ENCODE data around the gene MMP25. TPM values are rescaled to one million over a fixed set of nuclear protein-coding genes. Genes with fewer than 3 reads are reported as not detected.
A peak's percentile ranks its signal among the peaks of the same experiment; 100 is the strongest.

The MMP25 gene
- total and polyA plus RNA-seq, 3 experiments from 2014 or later = 0.90 to 1.9 (median 1.5) TPM

GRCh38 chr16:3035289-3035971, 10.9 kb upstream of the MMP25 start:
- H3K9me3 Mint-ChIP-seq = no peaks in the 10 kb centered on the region
- peaks cover 11% of the 10 kb centered on the region for H3K4me1 ChIP-seq (ENCODE audit: insufficient read depth, low read length)
- POLR2A ChIA-PET = interaction anchor here (0.8 to 1.3 kb wide), 3 partner anchors 10 to 90 kb away, joined by 4 to 14 read pairs (median 4); no protein-coding TSS in a partner anchor

GRCh38 chr16:3035972-3036725, 10.2 kb upstream of the MMP25 start:
- H3K27me3 ChIP-seq (ENCODE audit: insufficient read depth, low read length, poor library complexity, severe bottlenecking) = peaks cover 65% of the 10 kb centered on the region
- CTCF ChIA-PET = interaction anchor here (1.1 to 17.8 kb wide), 6 partner anchors 9 to 143 kb away, joined by 3 to 289 read pairs (median 54); partner anchors contain the start of genes CLDN9 and ZNF213
- H3K36me3 Mint-ChIP-seq = no peaks in the 10 kb centered on the region

More at GRCh38 chr16:3035289-3035971, 10.9 kb upstream of the MMP25 start:
- Histone ChIP-seq H3K27ac (ENCODE audit: low read depth, low read length) (no peak overlapping the region), H3K4me3 (ENCODE audit: low read length) (no peak overlapping the region), H3K36me3 (ENCODE audit: insufficient read depth, low read length) (no peaks in the 10 kb centered on the region), H3K9me3 (ENCODE audit: low read length) (no peaks in the 10 kb centered on the region), H3K27me3 (ENCODE audit: insufficient read depth, low read length, poor library complexity, severe bottlenecking) (peaks cover 63% of the 10 kb centered on the region)
- Mint-ChIP-seq H3K27me3 (peaks cover 50 to 66% of the 10 kb centered on the region in 2 donors), H3K4me3 (peak overlapping the region in 5 of 7 donors; percentile 3 to 64 (median 32)), H3K36me3 (no peaks in the 10 kb centered on the region), H3K4me1 (peaks cover 5 to 16% (median 9%) of the 10 kb centered on the region in 3 donors), H3K27ac (peak overlapping the region in 1 of 8 donors; percentile 24)
- CTCF ChIA-PET = interaction anchor here (1.1 to 17.8 kb wide), 8 partner anchors 10 to 144 kb away, joined by 3 to 289 read pairs (median 10); partner anchors contain the start of genes CLDN9 and ZNF213
- DNase-seq = no peak

GRCh38 chr16:3036726-3037315, 9.5 kb upstream of the MMP25 start, which contains the start of gene BICDL2:
TSS of gene BICDL2 (minus strand) at chr16:3036944. CDS start at chr16:3035496, 1,448 bp downstream.
- peaks cover 3 to 13% (median 9%) of the 10 kb centered on the region in 3 donors for H3K4me1 Mint-ChIP-seq
- H3K27me3 Mint-ChIP-seq = peaks cover 48 to 63% of the 10 kb centered on the region in 2 donors
- Histone ChIP-seq H3K4me3 (ENCODE audit: low read length) (no peak within 1 kb of the TSS), H3K27me3 (ENCODE audit: insufficient read depth, low read length, poor library complexity, severe bottlenecking) (peaks cover 70% of the 10 kb centered on the region), H3K27ac (ENCODE audit: low read depth, low read length) (no peak within 1 kb of the TSS), H3K4me1 (ENCODE audit: insufficient read depth, low read length) (peaks cover 11% of the 10 kb centered on the region), H3K36me3 (ENCODE audit: insufficient read depth, low read length) (no peaks in the 10 kb centered on the region), H3K9me3 (ENCODE audit: low read length) (no peaks in the 10 kb centered on the region)
- no peak for DNase-seq
- peak within 1 kb of the TSS in 6 of 7 donors; percentile 32 to 64 (median 52) for H3K4me3 Mint-ChIP-seq
- POLR2A ChIA-PET = interaction anchor here (1.0 kb wide), 1 partner anchor 8 kb away, joined by 3 read pairs; no protein-coding TSS in a partner anchor
- H3K27ac Mint-ChIP-seq = peak within 1 kb of the TSS in 3 of 8 donors; percentile 24 to 87 (median 25)
- no peaks in the 10 kb centered on the region for H3K9me3 Mint-ChIP-seq
- H3K36me3 Mint-ChIP-seq = no peaks in the 10 kb centered on the region
- CTCF ChIA-PET = interaction anchor here (1.1 to 11.6 kb wide), 4 partner anchors 6 to 143 kb away, joined by 3 to 218 read pairs (median 62); partner anchors contain the start of gene ZNF213

More at GRCh38 chr16:3035972-3036725, 10.2 kb upstream of the MMP25 start:
- no peak for DNase-seq
- Mint-ChIP-seq H3K4me3 (peak overlapping the region in 6 of 7 donors; percentile 3 to 64 (median 34)), H3K27me3 (peaks cover 50 to 67% of the 10 kb centered on the region in 2 donors), H3K27ac (peak overlapping the region in 2 of 8 donors; percentile 24 to 87), H3K9me3 (no peaks in the 10 kb centered on the region), H3K4me1 (peaks cover 5 to 16% (median 9%) of the 10 kb centered on the region in 3 donors)
- H3K4me3 ChIP-seq (ENCODE audit: low read length) = no peak overlapping the region
- no peaks in the 10 kb centered on the region for H3K36me3 ChIP-seq (ENCODE audit: insufficient read depth, low read length)
- POLR2A ChIA-PET = interaction anchor here (1.0 to 1.3 kb wide), 3 partner anchors 8 to 13 kb away, joined by 3 to 4 read pairs (median 4); no protein-coding TSS in a partner anchor
- no peaks in the 10 kb centered on the region for H3K9me3 ChIP-seq (ENCODE audit: low read length)
- no peak overlapping the region for H3K27ac ChIP-seq (ENCODE audit: low read depth, low read length)
- peaks cover 11% of the 10 kb centered on the region for H3K4me1 ChIP-seq (ENCODE audit: insufficient read depth, low read length)

GRCh38 chr16:3038256-3038655, 8.1 kb upstream of the MMP25 start:
- Histone ChIP-seq H3K4me1 (ENCODE audit: insufficient read depth, low read length) (peaks cover 11% of the 10 kb centered on the region), H3K4me3 (ENCODE audit: low read length) (no peak overlapping the region), H3K36me3 (ENCODE audit: insufficient read depth, low read length) (no peaks in the 10 kb centered on the region), H3K27me3 (ENCODE audit: insufficient read depth, low read length, poor library complexity, severe bottlenecking) (peaks cover 70% of the 10 kb centered on the region), H3K27ac (ENCODE audit: low read depth, low read length) (no peak overlapping the region), H3K9me3 (ENCODE audit: low read length) (no peaks in the 10 kb centered on the region)
- H3K27ac Mint-ChIP-seq = no peak overlapping the region
- CTCF ChIA-PET = interaction anchor here (0.6 to 9.7 kb wide), 4 partner anchors 8 to 91 kb away, joined by 3 to 119 read pairs (median 6); partner anchors contain the start of gene THOC6
- no peak overlapping the region for H3K4me3 Mint-ChIP-seq
- H3K27me3 Mint-ChIP-seq = peaks cover 54 to 56% of the 10 kb centered on the region in 2 donors
- no peaks in the 10 kb centered on the region for H3K9me3 Mint-ChIP-seq
- H3K36me3 Mint-ChIP-seq = no peaks in the 10 kb centered on the region
- DNase-seq = no peak
- POLR2A ChIA-PET = no interaction called here
- peaks cover 3 to 13% (median 9%) of the 10 kb centered on the region in 3 donors for H3K4me1 Mint-ChIP-seq

- ChIA-PET CTCF (interaction anchor here (0.6 to 9.7 kb wide), 5 partner anchors 8 to 91 kb away, joined by 3 to 119 read pairs (median 6); partner anchors contain the start of gene THOC6), POLR2A (no interaction called here)
- peaks cover 74% of the 10 kb centered on the region for H3K27me3 ChIP-seq (ENCODE audit: insufficient read depth, low read length, poor library complexity, severe bottlenecking)
- no peak overlapping the region for H3K27ac Mint-ChIP-seq
- H3K36me3 Mint-ChIP-seq = no peaks in the 10 kb centered on the region
- H3K36me3 ChIP-seq (ENCODE audit: insufficient read depth, low read length) = no peaks in the 10 kb centered on the region
- no peak overlapping the region for H3K4me3 Mint-ChIP-seq
- peaks cover 11% of the 10 kb centered on the region for H3K4me1 ChIP-seq (ENCODE audit: insufficient read depth, low read length)
- DNase-seq = no peak
- H3K9me3 ChIP-seq (ENCODE audit: low read length) = no peaks in the 10 kb centered on the region
- H3K4me1 Mint-ChIP-seq = peaks cover 3 to 10% (median 9%) of the 10 kb centered on the region in 3 donors
- no peaks in the 10 kb centered on the region for H3K9me3 Mint-ChIP-seq
- no peak overlapping the region for H3K4me3 ChIP-seq (ENCODE audit: low read length)
- peaks cover 53 to 57% of the 10 kb centered on the region in 2 donors for H3K27me3 Mint-ChIP-seq
- H3K27ac ChIP-seq (ENCODE audit: low read depth, low read length) = no peak overlapping the region
These were observed 7.5 kb upstream of the MMP25 start for GRCh38 chr16:3038896-3039295.

GRCh38 chr16:3042376-3042775, 4.0 kb upstream of the MMP25 start:
- no peak overlapping the region for H3K4me3 ChIP-seq (ENCODE audit: low read length)
- ChIA-PET POLR2A (interaction anchor here (1.2 kb wide), 1 partner anchor 11 kb away, joined by 5 read pairs; no protein-coding TSS in a partner anchor), CTCF (interaction anchor here (1.5 to 9.7 kb wide), 2 partner anchors 12 to 39 kb away, joined by 3 to 119 read pairs; no protein-coding TSS in a partner anchor)
- H3K27me3 Mint-ChIP-seq = peaks cover 37 to 51% of the 10 kb centered on the region in 2 donors
- H3K36me3 ChIP-seq (ENCODE audit: insufficient read depth, low read length) = no peaks in the 10 kb centered on the region
- H3K27ac ChIP-seq (ENCODE audit: low read depth, low read length) = no peak overlapping the region
- H3K36me3 Mint-ChIP-seq = no peaks in the 10 kb centered on the region
- peaks cover 27% of the 10 kb centered on the region for H3K4me1 ChIP-seq (ENCODE audit: insufficient read depth, low read length)
- no peaks in the 10 kb centered on the region for H3K9me3 Mint-ChIP-seq
- no peak overlapping the region for H3K4me3 Mint-ChIP-seq
- H3K9me3 ChIP-seq (ENCODE audit: low read length) = no peaks in the 10 kb centered on the region
- H3K27me3 ChIP-seq (ENCODE audit: insufficient read depth, low read length, poor library complexity, severe bottlenecking) = peaks cover 71% of the 10 kb centered on the region
- no peak for DNase-seq
- no peak overlapping the region for H3K27ac Mint-ChIP-seq
- H3K4me1 Mint-ChIP-seq = peaks cover 7 to 16% (median 11%) of the 10 kb centered on the region in 3 donors

DNA sequence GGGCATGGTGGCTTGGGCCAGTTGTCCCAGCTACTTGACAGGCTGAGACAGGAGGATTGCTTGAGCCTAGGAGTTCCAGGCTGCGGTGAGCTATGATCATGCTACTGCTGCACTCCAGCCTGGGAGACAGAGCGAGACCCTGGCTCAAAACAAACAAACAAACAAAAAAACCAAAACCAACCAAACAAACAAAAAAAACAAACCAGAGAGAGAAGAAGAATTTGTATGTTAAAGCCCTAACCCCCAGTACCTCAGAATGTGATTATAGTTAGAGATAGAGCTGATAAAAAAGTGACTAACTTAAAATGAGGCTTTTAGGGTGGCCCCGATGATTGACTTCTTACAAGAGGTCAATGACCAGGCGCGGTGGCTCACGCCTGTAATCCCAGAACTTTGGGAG, 1.7 kb upstream of the MMP25 start:
- H3K9me3 Mint-ChIP-seq = no peaks in the 10 kb centered on the region
- POLR2A ChIA-PET = interaction anchor here (0.8 kb wide), 1 partner anchor 8 kb away, joined by 3 read pairs; the partner anchor contains the start of gene BICDL2
- peaks cover 12 to 30% (median 22%) of the 10 kb centered on the region in 3 donors for H3K4me1 Mint-ChIP-seq
- no peaks in the 10 kb centered on the region for H3K36me3 Mint-ChIP-seq
- peaks cover 51% of the 10 kb centered on the region for H3K27me3 ChIP-seq (ENCODE audit: insufficient read depth, low read length, poor library complexity, severe bottlenecking)
- peaks cover 27% of the 10 kb centered on the region for H3K4me1 ChIP-seq (ENCODE audit: insufficient read depth, low read length)
- H3K4me3 ChIP-seq (ENCODE audit: low read length) = no peak overlapping the region
- H3K27ac Mint-ChIP-seq = peak overlapping the region in 3 of 8 donors; percentile 6 to 66 (median 42)
- H3K27ac ChIP-seq (ENCODE audit: low read depth, low read length) = no peak overlapping the region
- peak overlapping the region; percentile 56 to 89 (median 83) for H3K4me3 Mint-ChIP-seq
- CTCF ChIA-PET = interaction anchor here (0.9 to 9.7 kb wide), 5 partner anchors 9 to 85 kb away, joined by 3 to 119 read pairs (median 9); no protein-coding TSS in a partner anchor
- DNase-seq = no peak
- H3K9me3 ChIP-seq (ENCODE audit: low read length) = no peaks in the 10 kb centered on the region
- H3K27me3 Mint-ChIP-seq = peaks cover 17 to 34% of the 10 kb centered on the region in 2 donors
- H3K36me3 ChIP-seq (ENCODE audit: insufficient read depth, low read length) = no peaks in the 10 kb centered on the region
